Measurements from ENCODE around the gene ACAD10.

The ACAD10 gene

GRCh38 chr12:111685811-111686573, at the start of gene ACAD10, which contains the start of gene BRAP:
Gene ACAD10 (plus strand): TSS chr12:111686053. CDS start chr12:111692710, 6,657 bp downstream.
Gene BRAP (minus strand): TSS chr12:111685956. CDS start chr12:111685792, 164 bp downstream.
- TF ChIP-seq, protein P1, sequence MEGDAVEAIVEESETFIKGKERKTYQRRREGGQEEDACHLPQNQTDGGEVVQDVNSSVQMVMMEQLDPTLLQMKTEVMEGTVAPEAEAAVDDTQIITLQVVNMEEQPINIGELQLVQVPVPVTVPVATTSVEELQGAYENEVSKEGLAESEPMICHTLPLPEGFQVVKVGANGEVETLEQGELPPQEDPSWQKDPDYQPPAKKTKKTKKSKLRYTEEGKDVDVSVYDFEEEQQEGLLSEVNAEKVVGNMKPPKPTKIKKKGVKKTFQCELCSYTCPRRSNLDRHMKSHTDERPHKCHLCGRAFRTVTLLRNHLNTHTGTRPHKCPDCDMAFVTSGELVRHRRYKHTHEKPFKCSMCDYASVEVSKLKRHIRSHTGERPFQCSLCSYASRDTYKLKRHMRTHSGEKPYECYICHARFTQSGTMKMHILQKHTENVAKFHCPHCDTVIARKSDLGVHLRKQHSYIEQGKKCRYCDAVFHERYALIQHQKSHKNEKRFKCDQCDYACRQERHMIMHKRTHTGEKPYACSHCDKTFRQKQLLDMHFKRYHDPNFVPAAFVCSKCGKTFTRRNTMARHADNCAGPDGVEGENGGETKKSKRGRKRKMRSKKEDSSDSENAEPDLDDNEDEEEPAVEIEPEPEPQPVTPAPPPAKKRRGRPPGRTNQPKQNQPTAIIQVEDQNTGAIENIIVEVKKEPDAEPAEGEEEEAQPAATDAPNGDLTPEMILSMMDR (conservative IDR thresholded peaks at IDR 0.05; ENCODE audit: low read depth, low read length), result no peak
- peak within 1 kb of the TSS; percentile 97 for H3K4me3 ChIP-seq (ENCODE audit: low read length)
- peak; percentile 82 for DNase-seq (ENCODE audit: low read depth)

- TF ChIP-seq, protein P1 (conservative IDR thresholded peaks at IDR 0.05; ENCODE audit: low read depth, low read length), result no peak
These were observed 49.5 kb upstream of the ACAD10 start for GRCh38 chr12:111636209-111636945.

GRCh38 chr12:111638556-111638955, 47.3 kb upstream of the ACAD10 start:
- DNase-seq (ENCODE audit: low read depth), result peak; percentile 88
- TF ChIP-seq, protein P1 (conservative IDR thresholded peaks at IDR 0.05; ENCODE audit: low read depth, low read length), result no peak
- H3K4me3 ChIP-seq (ENCODE audit: low read length), result no peak overlapping the region

More at GRCh38 chr12:111636209-111636945, 49.5 kb upstream of the ACAD10 start:
- peak; percentile 82 for DNase-seq (ENCODE audit: low read depth)
- no peak overlapping the region for H3K4me3 ChIP-seq (ENCODE audit: low read length)

DNA sequence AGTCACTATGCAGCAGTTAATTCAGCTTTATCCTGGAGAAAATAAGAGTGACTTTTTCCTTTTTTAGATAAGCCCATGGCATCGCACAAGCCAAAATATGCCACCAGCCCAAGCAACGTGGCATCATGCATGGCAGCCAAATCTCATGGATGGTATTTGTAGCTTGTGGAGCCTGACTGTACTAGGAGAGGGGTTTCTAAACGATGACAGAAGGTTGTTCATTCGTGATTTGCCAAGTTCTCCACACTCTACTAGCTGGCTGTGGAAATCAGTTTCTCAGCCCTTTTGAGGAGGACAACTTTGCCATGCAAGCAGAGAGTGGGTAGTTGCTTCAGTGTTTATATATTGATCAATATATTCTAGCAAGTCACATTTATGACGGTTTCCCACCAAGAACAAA, 45.3 kb upstream of the ACAD10 start:
- H3K4me3 ChIP-seq (ENCODE audit: low read length), result no peak overlapping the region
- TF ChIP-seq, protein P1 (conservative IDR thresholded peaks at IDR 0.05; ENCODE audit: low read depth, low read length), result no peak
- DNase-seq (ENCODE audit: low read depth), result no peak

GRCh38 chr12:111642681-111643426, 43.0 kb upstream of the ACAD10 start:
- TF ChIP-seq, protein P1 (conservative IDR thresholded peaks at IDR 0.05; ENCODE audit: low read depth, low read length), result peak; percentile 25
- no peak overlapping the region for H3K4me3 ChIP-seq (ENCODE audit: low read length)
- no peak for DNase-seq (ENCODE audit: low read depth)

- no peak for DNase-seq (ENCODE audit: low read depth)
- H3K4me3 ChIP-seq (ENCODE audit: low read length), result no peak overlapping the region
These were observed 42.4 kb upstream of the ACAD10 start for GRCh38 chr12:111643427-111643826.

More at GRCh38 chr12:111643427-111643826, 42.4 kb upstream of the ACAD10 start:
- TF ChIP-seq, protein P1 (conservative IDR thresholded peaks at IDR 0.05; ENCODE audit: low read depth, low read length), result no peak

All from retinal pigment epithelial cell (primary cell).